Breast epithelium (tissue), 3 donors: ENCODE results near the gene FRY.

ENCODE experiments used
- CTCF ChIP-seq, 3 donors: fragments of 450-650 bp; IDR thresholded peaks; one replicate each; pipeline ENCODE4 v1.5.1; 2016 to 2017; ENCODE audit warnings: antibody characterized with exemption in 3 of 3, mild to moderate bottlenecking in 3 of 3, moderate library complexity in 3 of 3
- POLR2A ChIP-seq: fragments of 450-650 bp; IDR thresholded peaks from one replicate; pipeline ENCODE4 v1.6.1; 2016; ENCODE audit warnings: antibody characterized with exemption, mild to moderate bottlenecking, moderate library complexity
- POLR2AphosphoS5 ChIP-seq, 3 donors: sonication (generic); formaldehyde crosslinking; IDR thresholded peaks; one replicate each; pipeline ENCODE4 v1.6.1; 2017; ENCODE audit warnings: antibody characterized with exemption in 3 of 3

GRCh38 chr13:32191452-32191998 is 160.0 kb downstream of the FRY start:
- TF ChIP-seq CTCF (IDR thresholded peaks at IDR 0.05) (no peak), POLR2A (no peak), POLR2AphosphoS5 (IDR thresholded peaks at IDR 0.05) (no peak)
